ENCODE results near the gene CEP83.

CEP83 gene

GRCh38 chr12:94308612-94309011 lies 151.1 kb downstream of the CEP83 start:
- no peak for DNase-seq (ENCODE audit: low spot score)
- no peak for FAIRE-seq

- no peak for DNase-seq (ENCODE audit: low spot score)
- FAIRE-seq, result no peak
Observed at GRCh38 chr12:94305130-94305957, 154.3 kb downstream of the CEP83 start.

- no peak for FAIRE-seq
- no peak for DNase-seq (ENCODE audit: low spot score)
Observed at GRCh38 chr12:94304566-94305061, 155.1 kb downstream of the CEP83 start.

GRCh38 chr12:94304012-94304411 lies 155.7 kb downstream of the CEP83 start:
- FAIRE-seq (no peak), DNase-seq (ENCODE audit: low spot score) (no peak)

- no peak for DNase-seq (ENCODE audit: low spot score)
- no peak for FAIRE-seq
Observed at GRCh38 chr12:94299846-94300245, 159.8 kb downstream of the CEP83 start.

GRCh38 chr12:94297876-94298505 lies 161.7 kb downstream of the CEP83 start:
- FAIRE-seq, result no peak
- DNase-seq (ENCODE audit: low spot score), result no peak

GRCh38 chr12:94297096-94297699 lies 162.5 kb downstream of the CEP83 start:
- no peak for DNase-seq (ENCODE audit: low spot score)
- FAIRE-seq, result no peak

GRCh38 chr12:94290353-94290752 lies 169.3 kb downstream of the CEP83 start:
- FAIRE-seq, result no peak
- no peak for DNase-seq (ENCODE audit: low spot score)

- FAIRE-seq (no peak), DNase-seq (ENCODE audit: low spot score) (peak; percentile 9)
Observed at GRCh38 chr12:94289461-94290312, 170.0 kb downstream of the CEP83 start.

- DNase-seq (ENCODE audit: low spot score) (no peak), FAIRE-seq (no peak)
Observed at GRCh38 chr12:94287245-94287628, 172.4 kb downstream of the CEP83 start.

GRCh38 chr12:94286583-94287244 lies 173.0 kb downstream of the CEP83 start:
- DNase-seq (ENCODE audit: low spot score) (no peak), FAIRE-seq (no peak)

GRCh38 chr12:94285943-94286582 lies 173.6 kb downstream of the CEP83 start:
- DNase-seq (ENCODE audit: low spot score) (no peak), FAIRE-seq (no peak)

- FAIRE-seq (no peak), DNase-seq (ENCODE audit: low spot score) (no peak)
Observed at GRCh38 chr12:94284859-94285258, 174.8 kb downstream of the CEP83 start.

GRCh38 chr12:94284046-94284445 lies 175.6 kb downstream of the CEP83 start:
- DNase-seq (ENCODE audit: low spot score), result no peak
- no peak for FAIRE-seq

GRCh38 chr12:94282675-94283074 lies 177.0 kb downstream of the CEP83 start:
- FAIRE-seq (no peak), DNase-seq (ENCODE audit: low spot score) (no peak)

GRCh38 chr12:94280063-94280462 lies 179.6 kb downstream of the CEP83 start:
- DNase-seq (ENCODE audit: low spot score) (no peak), FAIRE-seq (no peak)

GRCh38 chr12:94277426-94278000 lies 182.2 kb downstream of the CEP83 start:
- DNase-seq (ENCODE audit: low spot score) (no peak), FAIRE-seq (no peak)

GRCh38 chr12:94276725-94277124 lies 182.9 kb downstream of the CEP83 start:
- FAIRE-seq (no peak), DNase-seq (ENCODE audit: low spot score) (no peak)

- DNase-seq (ENCODE audit: low spot score) (no peak), FAIRE-seq (no peak)
Observed at GRCh38 chr12:94273272-94273671, 186.4 kb downstream of the CEP83 start.

GRCh38 chr12:94272280-94272679 lies 187.4 kb downstream of the CEP83 start:
- no peak for FAIRE-seq
- DNase-seq (ENCODE audit: low spot score), result no peak
